ENCODE results near the gene SLC13A3.

- no peak for TF ChIP-seq POLR2A (IDR thresholded peaks at IDR 0.05)
- TF ChIP-seq, protein P1, sequence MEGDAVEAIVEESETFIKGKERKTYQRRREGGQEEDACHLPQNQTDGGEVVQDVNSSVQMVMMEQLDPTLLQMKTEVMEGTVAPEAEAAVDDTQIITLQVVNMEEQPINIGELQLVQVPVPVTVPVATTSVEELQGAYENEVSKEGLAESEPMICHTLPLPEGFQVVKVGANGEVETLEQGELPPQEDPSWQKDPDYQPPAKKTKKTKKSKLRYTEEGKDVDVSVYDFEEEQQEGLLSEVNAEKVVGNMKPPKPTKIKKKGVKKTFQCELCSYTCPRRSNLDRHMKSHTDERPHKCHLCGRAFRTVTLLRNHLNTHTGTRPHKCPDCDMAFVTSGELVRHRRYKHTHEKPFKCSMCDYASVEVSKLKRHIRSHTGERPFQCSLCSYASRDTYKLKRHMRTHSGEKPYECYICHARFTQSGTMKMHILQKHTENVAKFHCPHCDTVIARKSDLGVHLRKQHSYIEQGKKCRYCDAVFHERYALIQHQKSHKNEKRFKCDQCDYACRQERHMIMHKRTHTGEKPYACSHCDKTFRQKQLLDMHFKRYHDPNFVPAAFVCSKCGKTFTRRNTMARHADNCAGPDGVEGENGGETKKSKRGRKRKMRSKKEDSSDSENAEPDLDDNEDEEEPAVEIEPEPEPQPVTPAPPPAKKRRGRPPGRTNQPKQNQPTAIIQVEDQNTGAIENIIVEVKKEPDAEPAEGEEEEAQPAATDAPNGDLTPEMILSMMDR (IDR thresholded peaks at IDR 0.05), result no peak
These were observed 8.8 kb downstream of the SLC13A3 start for GRCh38 chr20:46642265-46642968.
